ENCODE results near the gene CMTM5.

CMTM5 gene

GRCh38 chr14:23361320-23361719 lies 15.5 kb upstream of the CMTM5 start:
- no peak for TF ChIP-seq ZFP3 (CRISPR knock-in tag; IDR thresholded peaks at IDR 0.05)
- TF ChIP-seq SNAI2 (CRISPR knock-in tag; IDR thresholded peaks at IDR 0.05), result no peak
- TF ChIP-seq RARB (CRISPR knock-in tag; IDR thresholded peaks at IDR 0.05), result no peak
- ATAC-seq, result no peak

- ATAC-seq, result no peak
- no peak for TF ChIP-seq ARNTL (CRISPR knock-in tag; IDR thresholded peaks at IDR 0.05; ENCODE audit: borderline replicate concordance, low read depth)
- no peak for TF ChIP-seq RARB (CRISPR knock-in tag; IDR thresholded peaks at IDR 0.05)
- TF ChIP-seq TSHZ2 (CRISPR knock-in tag; IDR thresholded peaks at IDR 0.05), result no peak
- TF ChIP-seq PATZ1 (CRISPR knock-in tag; IDR thresholded peaks at IDR 0.05; ENCODE audit: borderline replicate concordance), result no peak
- no peak for TF ChIP-seq TCF4 (CRISPR knock-in tag; IDR thresholded peaks at IDR 0.05; ENCODE audit: borderline replicate concordance)
- no peak for TF ChIP-seq CSDC2 (CRISPR knock-in tag; IDR thresholded peaks at IDR 0.05)
- TF ChIP-seq ZNF70 (CRISPR knock-in tag; IDR thresholded peaks at IDR 0.05), result no peak
- TF ChIP-seq BACH2 (CRISPR knock-in tag; IDR thresholded peaks at IDR 0.05; ENCODE audit: borderline replicate concordance), result no peak
- TF ChIP-seq PPARA (CRISPR knock-in tag; IDR thresholded peaks at IDR 0.05; ENCODE audit: borderline replicate concordance), result no peak
- TF ChIP-seq ZFP3 (CRISPR knock-in tag; IDR thresholded peaks at IDR 0.05), result no peak
- TF ChIP-seq POU6F1 (CRISPR knock-in tag; IDR thresholded peaks at IDR 0.05; ENCODE audit: borderline replicate concordance, low read depth), result no peak
- TF ChIP-seq ZNF8 (CRISPR knock-in tag; IDR thresholded peaks at IDR 0.05), result no peak
- no peak for TF ChIP-seq ESRRG (CRISPR knock-in tag; IDR thresholded peaks at IDR 0.05)
Observed at GRCh38 chr14:23361763-23362162, 15.1 kb upstream of the CMTM5 start.

GRCh38 chr14:23362200-23362599 lies 14.6 kb upstream of the CMTM5 start:
- TF ChIP-seq ZNF70 (CRISPR knock-in tag; IDR thresholded peaks at IDR 0.05) (no peak), PATZ1 (CRISPR knock-in tag; IDR thresholded peaks at IDR 0.05; ENCODE audit: borderline replicate concordance) (no peak), CREB5 (CRISPR knock-in tag; IDR thresholded peaks at IDR 0.05; ENCODE audit: low read depth) (no peak), TOX (CRISPR knock-in tag; IDR thresholded peaks at IDR 0.05; ENCODE audit: borderline replicate concordance) (no peak), ZNF8 (CRISPR knock-in tag; IDR thresholded peaks at IDR 0.05) (no peak), TCF4 (CRISPR knock-in tag; IDR thresholded peaks at IDR 0.05; ENCODE audit: borderline replicate concordance) (no peak), ISL1 (CRISPR knock-in tag; IDR thresholded peaks at IDR 0.05) (no peak), ZC3H10 (CRISPR knock-in tag; IDR thresholded peaks at IDR 0.05) (no peak), POU6F1 (CRISPR knock-in tag; IDR thresholded peaks at IDR 0.05; ENCODE audit: borderline replicate concordance, low read depth) (no peak), ZFP30 (CRISPR knock-in tag; IDR thresholded peaks at IDR 0.05) (no peak), RARB (CRISPR knock-in tag; IDR thresholded peaks at IDR 0.05) (no peak), CSRNP3 (CRISPR knock-in tag; IDR thresholded peaks at IDR 0.05) (no peak), BACH2 (CRISPR knock-in tag; IDR thresholded peaks at IDR 0.05; ENCODE audit: borderline replicate concordance) (no peak), ARNTL (CRISPR knock-in tag; IDR thresholded peaks at IDR 0.05; ENCODE audit: borderline replicate concordance, low read depth) (no peak), SNAI2 (CRISPR knock-in tag; IDR thresholded peaks at IDR 0.05) (no peak), OSR1 (CRISPR knock-in tag; IDR thresholded peaks at IDR 0.05) (no peak), PPARA (CRISPR knock-in tag; IDR thresholded peaks at IDR 0.05; ENCODE audit: borderline replicate concordance) (no peak), TSHZ2 (CRISPR knock-in tag; IDR thresholded peaks at IDR 0.05) (no peak)
- ATAC-seq, result no peak
